Measurements from ENCODE around the gene FLNC. TPM values are rescaled to one million over a fixed set of nuclear protein-coding genes. Genes with fewer than 3 reads are reported as not detected.

FLNC gene
- polyA plus RNA-seq, 1 of the 3 experiments (the other 2 are of a cell fraction): 43.7 TPM

DNA sequence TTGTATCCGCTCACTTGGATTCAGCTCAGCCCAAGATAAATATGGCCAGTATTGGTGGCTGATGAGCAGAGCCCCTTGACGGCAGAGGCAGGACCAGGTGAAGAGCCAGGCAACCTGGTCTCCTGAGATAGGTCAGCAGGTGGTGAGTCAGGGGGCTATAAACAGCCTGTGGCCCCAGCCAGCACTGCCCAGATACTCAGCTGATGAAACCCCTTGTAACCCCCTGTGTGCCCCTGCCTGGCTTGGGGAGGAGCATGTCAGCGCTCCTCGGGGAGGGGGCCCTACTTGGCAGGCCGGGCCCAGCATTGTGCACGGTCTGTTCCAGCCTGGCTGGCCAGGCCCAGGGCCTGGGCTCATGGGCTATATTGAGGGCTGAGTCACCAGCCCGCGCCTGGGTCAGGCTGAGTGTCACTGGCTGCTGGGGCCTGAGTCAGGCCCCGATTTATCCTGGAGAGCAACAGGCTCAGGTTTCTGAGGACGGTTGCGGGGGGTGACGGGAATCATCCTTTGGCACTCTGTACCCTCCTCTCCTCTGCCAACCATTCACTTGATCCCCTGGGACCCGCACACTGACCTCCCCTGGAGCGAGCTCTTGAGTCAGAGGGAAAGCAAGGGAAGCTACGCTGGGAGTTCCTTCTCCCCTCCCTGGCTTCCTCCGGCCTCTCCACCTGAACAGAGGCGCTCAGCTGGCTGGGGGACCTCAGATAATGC, 2.8 kb upstream of the FLNC start:
- no peaks in the 10 kb centered on the region for H3K9me2 ChIP-seq
- peaks cover 30 to 32% of the 10 kb centered on the region in 2 experiments; a peak in 3 of 4 replicates for H3K4me1 ChIP-seq (ENCODE audit: control insufficient read depth in 1 of 2, insufficient read depth in 2 of 2, low read depth in 1 of 2, low read length in 1 of 2)
- DNase-seq: peak; percentile 44
- H3K9me3 ChIP-seq: no peaks in the 10 kb centered on the region
- peak overlapping the region; percentile 66 for H3K9ac ChIP-seq
- peaks cover 12% of the 10 kb centered on the region for H4K20me1 ChIP-seq (ENCODE audit: insufficient read depth)
- H3K79me2 ChIP-seq (ENCODE audit: insufficient read depth): peaks cover 21% of the 10 kb centered on the region
- H3K36me3 ChIP-seq (replicated peaks in 1 of 2; ENCODE audit: control insufficient read depth in 1 of 2, insufficient read depth in 2 of 2, low read length in 1 of 2): no peaks in the 10 kb centered on the region
- H3K4me3 ChIP-seq (ENCODE audit: low read depth in 2 of 2, low read length in 1 of 2): peak overlapping the region in 1 of 2 experiments; percentile 28; a peak in 1 of 4 replicates
- TF ChIP-seq FOXM1 (IDR thresholded peaks at IDR 0.05; ENCODE audit: low read depth): peak; percentile 72; the same call in 1 of the 2 replicates
- TF ChIP-seq RAD21 (IDR thresholded peaks at IDR 0.05; ENCODE audit: low read length): no peak
- TF ChIP-seq, protein P1, sequence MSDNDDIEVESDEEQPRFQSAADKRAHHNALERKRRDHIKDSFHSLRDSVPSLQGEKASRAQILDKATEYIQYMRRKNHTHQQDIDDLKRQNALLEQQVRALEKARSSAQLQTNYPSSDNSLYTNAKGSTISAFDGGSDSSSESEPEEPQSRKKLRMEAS (IDR thresholded peaks at IDR 0.05; ENCODE audit: low read depth): peak; percentile 76; the same call in 1 of the 2 replicates
- peak; percentile 98 for TF ChIP-seq FOSL2 (IDR thresholded peaks at IDR 0.05; ENCODE audit: borderline replicate concordance, low read depth)
- TF ChIP-seq MEF2A (IDR thresholded peaks at IDR 0.05; ENCODE audit: borderline replicate concordance, low read depth): peak; percentile 98
- TF ChIP-seq, protein P2, sequence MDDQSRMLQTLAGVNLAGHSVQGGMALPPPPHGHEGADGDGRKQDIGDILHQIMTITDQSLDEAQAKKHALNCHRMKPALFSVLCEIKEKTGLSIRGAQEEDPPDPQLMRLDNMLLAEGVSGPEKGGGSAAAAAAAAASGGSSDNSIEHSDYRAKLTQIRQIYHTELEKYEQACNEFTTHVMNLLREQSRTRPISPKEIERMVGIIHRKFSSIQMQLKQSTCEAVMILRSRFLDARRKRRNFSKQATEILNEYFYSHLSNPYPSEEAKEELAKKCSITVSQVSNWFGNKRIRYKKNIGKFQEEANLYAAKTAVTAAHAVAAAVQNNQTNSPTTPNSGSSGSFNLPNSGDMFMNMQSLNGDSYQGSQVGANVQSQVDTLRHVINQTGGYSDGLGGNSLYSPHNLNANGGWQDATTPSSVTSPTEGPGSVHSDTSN (IDR thresholded peaks at IDR 0.05): peak; percentile 82
- TF ChIP-seq RXRA (IDR thresholded peaks at IDR 0.05; ENCODE audit: borderline replicate concordance, low read depth): peak; percentile 99
- no peak for TF ChIP-seq FOXJ3 (CRISPR knock-in tag; IDR thresholded peaks at IDR 0.05)
- TF ChIP-seq, protein P3, sequence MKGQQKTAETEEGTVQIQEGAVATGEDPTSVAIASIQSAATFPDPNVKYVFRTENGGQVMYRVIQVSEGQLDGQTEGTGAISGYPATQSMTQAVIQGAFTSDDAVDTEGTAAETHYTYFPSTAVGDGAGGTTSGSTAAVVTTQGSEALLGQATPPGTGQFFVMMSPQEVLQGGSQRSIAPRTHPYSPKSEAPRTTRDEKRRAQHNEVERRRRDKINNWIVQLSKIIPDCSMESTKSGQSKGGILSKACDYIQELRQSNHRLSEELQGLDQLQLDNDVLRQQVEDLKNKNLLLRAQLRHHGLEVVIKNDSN (IDR thresholded peaks at IDR 0.05; ENCODE audit: borderline replicate concordance, low read depth): 0 out of 2 replicates have a peak, but pooled peaks have one; percentile 51
- TF ChIP-seq EZH2phosphoT487 (IDR thresholded peaks at IDR 0.05; ENCODE audit: borderline replicate concordance, low read depth): no peak
- peak; percentile 97 for TF ChIP-seq NFIC (IDR thresholded peaks at IDR 0.05; ENCODE audit: borderline replicate concordance)
- peak; percentile 87; the same call in 1 of the 2 replicates for TF ChIP-seq TEAD4 (IDR thresholded peaks at IDR 0.05; ENCODE audit: borderline replicate concordance, insufficient read depth)
- peak; percentile 93 for TF ChIP-seq JUND (IDR thresholded peaks at IDR 0.05)
- TF ChIP-seq, protein P4, sequence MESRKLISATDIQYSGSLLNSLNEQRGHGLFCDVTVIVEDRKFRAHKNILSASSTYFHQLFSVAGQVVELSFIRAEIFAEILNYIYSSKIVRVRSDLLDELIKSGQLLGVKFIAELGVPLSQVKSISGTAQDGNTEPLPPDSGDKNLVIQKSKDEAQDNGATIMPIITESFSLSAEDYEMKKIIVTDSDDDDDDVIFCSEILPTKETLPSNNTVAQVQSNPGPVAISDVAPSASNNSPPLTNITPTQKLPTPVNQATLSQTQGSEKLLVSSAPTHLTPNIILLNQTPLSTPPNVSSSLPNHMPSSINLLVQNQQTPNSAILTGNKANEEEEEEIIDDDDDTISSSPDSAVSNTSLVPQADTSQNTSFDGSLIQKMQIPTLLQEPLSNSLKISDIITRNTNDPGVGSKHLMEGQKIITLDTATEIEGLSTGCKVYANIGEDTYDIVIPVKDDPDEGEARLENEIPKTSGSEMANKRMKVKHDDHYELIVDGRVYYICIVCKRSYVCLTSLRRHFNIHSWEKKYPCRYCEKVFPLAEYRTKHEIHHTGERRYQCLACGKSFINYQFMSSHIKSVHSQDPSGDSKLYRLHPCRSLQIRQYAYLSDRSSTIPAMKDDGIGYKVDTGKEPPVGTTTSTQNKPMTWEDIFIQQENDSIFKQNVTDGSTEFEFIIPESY (IDR thresholded peaks at IDR 0.05; ENCODE audit: borderline replicate concordance, low read depth): peak; percentile 83
- TF ChIP-seq EP300 (IDR thresholded peaks at IDR 0.05; ENCODE audit: borderline replicate concordance in 1 of 2, low read depth in 1 of 2, low read length in 1 of 2): peak in 1 of 2 experiments; percentile 92; a peak in 1 of 4 replicates
- TF ChIP-seq SIN3A (IDR thresholded peaks at IDR 0.05; ENCODE audit: borderline replicate concordance, low read depth, low read length): 0 out of 2 replicates have a peak, but pooled peaks have one; percentile 61
- TF ChIP-seq, protein P5, sequence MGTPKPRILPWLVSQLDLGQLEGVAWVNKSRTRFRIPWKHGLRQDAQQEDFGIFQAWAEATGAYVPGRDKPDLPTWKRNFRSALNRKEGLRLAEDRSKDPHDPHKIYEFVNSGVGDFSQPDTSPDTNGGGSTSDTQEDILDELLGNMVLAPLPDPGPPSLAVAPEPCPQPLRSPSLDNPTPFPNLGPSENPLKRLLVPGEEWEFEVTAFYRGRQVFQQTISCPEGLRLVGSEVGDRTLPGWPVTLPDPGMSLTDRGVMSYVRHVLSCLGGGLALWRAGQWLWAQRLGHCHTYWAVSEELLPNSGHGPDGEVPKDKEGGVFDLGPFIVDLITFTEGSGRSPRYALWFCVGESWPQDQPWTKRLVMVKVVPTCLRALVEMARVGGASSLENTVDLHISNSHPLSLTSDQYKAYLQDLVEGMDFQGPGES (IDR thresholded peaks at IDR 0.05; ENCODE audit: low read depth, low read length): no peak
- TF ChIP-seq POLR2AphosphoS5 (IDR thresholded peaks at IDR 0.05; ENCODE audit: low read depth, low read length): peak; percentile 52; the same call in 1 of the 2 replicates
- TF ChIP-seq TAF1 (IDR thresholded peaks at IDR 0.05; ENCODE audit: borderline replicate concordance, low read depth, low read length): no peak
- peak; percentile 90 for TF ChIP-seq TCF12 (IDR thresholded peaks at IDR 0.05)
- no peak for TF ChIP-seq SMC3 (IDR thresholded peaks at IDR 0.05; ENCODE audit: low read depth, low read length)
- ChIA-PET CTCF (interaction anchor here (0.7 to 3.7 kb wide), 8 partner anchors 12 to 457 kb away, joined by 3 to 12 read pairs (median 3); partner anchors contain the start of gene ATP6V1F), POLR2A (interaction anchor here (1.6 to 2.4 kb wide), 2 partner anchors 10 to 15 kb away, joined by 4 to 15 read pairs; no protein-coding TSS in a partner anchor)
- peak overlapping the region; percentile 7 for H2AFZ ChIP-seq (ENCODE audit: low read depth)
- peaks cover 39% of the 10 kb centered on the region for H3F3A ChIP-seq (replicated peaks; ENCODE audit: insufficient read depth)
- 36% methylated on average over 12 of the region's 17 CpGs for WGBS (ENCODE audit: low lambda C conversion rate)
- H3K4me2 ChIP-seq: peak overlapping the region; percentile 74
- no peaks in the 10 kb centered on the region for H3K27me3 ChIP-seq (ENCODE audit: insufficient read depth)
- H3K27ac ChIP-seq (ENCODE audit: low read depth in 2 of 2, low read length in 1 of 2): peak overlapping the region; percentile 56 to 98; a peak in 3 of 4 replicates

All from SK-N-SH (cell line).